Hepatocyte (in vitro differentiated cells): ENCODE data around the gene SPDYE6. TPM values are rescaled to one million over a fixed set of nuclear protein-coding genes. Genes with fewer than 3 reads are reported as not detected.

Experiments
- DNase-seq: peaks from one replicate; pipeline ENCODE4 v3.0.0-alpha.2; 2016; ENCODE audit warnings: low spot score
- H2AFZ ChIP-seq: fragments of 200-600 bp; sonication (generic); 2 replicates; pipeline ENCODE4 v1.6.0; 2016; ENCODE audit warnings: antibody characterized with exemption, mild to moderate bottlenecking
- H3K27ac ChIP-seq: fragments of 200-600 bp; sonication (generic); 2 replicates; pipeline ENCODE4 v1.5.1; 2016; ENCODE audit warnings: mild to moderate bottlenecking
- H3K27me3 ChIP-seq: fragments of 200-600 bp; sonication (generic); 2 replicates; pipeline ENCODE4 v1.6.1; 2016
- H3K36me3 ChIP-seq: fragments of 200-600 bp; sonication (generic); replicated peaks from 2 replicates; pipeline ENCODE4 v1.5.1; 2016; ENCODE audit warnings: low read depth; ENCODE audit not compliant: insufficient read depth
- H3K4me1 ChIP-seq: fragments of 200-600 bp; sonication (generic); 2 replicates; pipeline ENCODE4 v1.5.1; 2016; ENCODE audit warnings: mild to moderate bottlenecking, moderate library complexity; ENCODE audit not compliant: insufficient read depth
- H3K4me2 ChIP-seq: fragments of 200-600 bp; sonication (generic); 2 replicates; pipeline ENCODE4 v1.6.0; 2016
- H3K4me3 ChIP-seq: fragments of 200-600 bp; sonication (generic); 2 replicates; pipeline ENCODE4 v1.5.1; 2016; ENCODE audit warnings: mild to moderate bottlenecking
- H3K79me2 ChIP-seq: fragments of 200-600 bp; sonication (generic); 2 replicates; pipeline ENCODE4 v1.6.0; 2017; ENCODE audit warnings: mild to moderate bottlenecking
- H3K9me2 ChIP-seq: fragments of 200-600 bp; sonication (generic); replicated peaks from 2 replicates; pipeline ENCODE4 v1.6.0; 2017; ENCODE audit warnings: mild to moderate bottlenecking; ENCODE audit not compliant: insufficient read depth
- H3K9me3 ChIP-seq: fragments of 200-600 bp; sonication (generic); 2 replicates; pipeline ENCODE4 v1.5.1; 2016; ENCODE audit warnings: low read depth, mild to moderate bottlenecking
- H4K20me1 ChIP-seq: fragments of 200-600 bp; sonication (generic); 2 replicates; pipeline ENCODE4 v1.6.0; 2016; ENCODE audit warnings: mild to moderate bottlenecking; ENCODE audit not compliant: insufficient read depth, poor library complexity, severe bottlenecking
- EZH2 ChIP-seq: fragments of 200-600 bp; sonication (generic); IDR thresholded peaks from 2 replicates; pipeline ENCODE4 v1.6.1; 2016; ENCODE audit warnings: antibody characterized with exemption, mild to moderate bottlenecking, borderline replicate concordance
- EZH2phosphoT487 ChIP-seq: fragments of 200-600 bp; sonication (generic); IDR thresholded peaks from one replicate; pipeline ENCODE4 v1.6.1; 2018; ENCODE audit warnings: antibody characterized with exemption, mild to moderate bottlenecking, low read depth, moderate library complexity; ENCODE audit not compliant: unreplicated experiment, severe bottlenecking
- WGBS: methylation state at CpG from one replicate; pipeline ENCODE4 v1.1.6; 2016; ENCODE audit warnings: low lambda C conversion rate; ENCODE audit errors: missing lambda C conversion rate; 5-methylcytosine and 5-hydroxymethylcytosine counted together
- microRNA-seq: library from miRNA; unstranded; fragments of <30 nt; microRNA quantifications from one replicate; pipeline ENCODE4, GENCODE V29; 2017
- polyA plus RNA-seq: library from polyadenylated mRNA; unstranded; fragments of >200 nt; fragmentation: Nextera tagmentation; extraction: Ambion mirVana; gene quantifications from 2 replicates; pipeline ENCODE4 v1.2.1, GENCODE V29; 2016
- small RNA-seq: library from RNA; depleted of rRNA; stranded (forward); fragments of <200 nt; gene quantifications from one replicate; pipeline ENCODE3, GENCODE V24; 2014
- total RNA-seq: library from RNA; depleted of rRNA; stranded (reverse); fragments of >200 nt; gene quantifications from 2 replicates; pipeline ENCODE4 v1.2.3, GENCODE V29; 2014
- TF ChIP-seq, protein P1 (sequence below): fragments of 200-600 bp; sonication (generic); IDR thresholded peaks from 2 replicates; pipeline ENCODE4 v1.5.1; 2016; ENCODE audit warnings: antibody characterized with exemption, mild to moderate bottlenecking; ENCODE audit not compliant: poor library complexity

SPDYE6 gene
- total and polyA plus RNA-seq, 2 experiments from 2014 or later: 0.68 TPM; not detected in 1

DNA sequence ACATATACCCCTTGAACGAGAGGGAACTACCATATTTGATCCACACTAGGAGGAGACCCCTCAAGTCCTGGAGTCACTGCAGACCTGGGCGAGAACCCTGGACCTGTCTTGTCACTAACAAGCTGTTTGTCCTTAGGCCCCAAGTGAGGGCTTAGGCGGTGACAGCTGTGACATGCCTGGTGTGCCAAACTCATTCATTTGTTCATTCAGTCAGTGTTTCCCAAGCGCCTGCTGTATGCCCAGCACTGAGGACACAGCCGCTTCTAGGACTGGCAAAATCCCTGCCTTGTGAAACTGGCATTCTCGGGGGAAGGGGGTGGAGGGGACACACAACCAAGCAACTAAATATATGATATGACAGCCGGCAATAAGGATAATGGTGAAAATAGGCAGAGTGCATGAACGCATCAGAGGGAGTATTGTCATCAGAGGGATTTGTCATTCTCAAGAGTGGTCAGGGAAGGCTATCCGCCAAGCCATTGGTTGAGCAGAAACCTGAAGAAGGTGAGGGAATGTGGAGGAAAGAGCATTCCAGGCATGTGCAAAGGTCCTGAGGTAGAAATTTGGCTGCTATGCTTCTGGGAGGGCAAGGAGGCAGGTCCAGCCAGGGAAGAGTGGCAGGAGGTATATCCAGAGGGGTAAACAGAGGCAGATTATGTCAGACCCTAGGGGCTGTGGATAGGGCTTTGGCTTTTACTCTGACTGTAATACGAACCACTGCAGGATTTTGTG lies 58.6 kb downstream of the SPDYE6 start:
- no peak overlapping the region for H2AFZ ChIP-seq
- DNase-seq: no peak
- TF ChIP-seq, protein P1, sequence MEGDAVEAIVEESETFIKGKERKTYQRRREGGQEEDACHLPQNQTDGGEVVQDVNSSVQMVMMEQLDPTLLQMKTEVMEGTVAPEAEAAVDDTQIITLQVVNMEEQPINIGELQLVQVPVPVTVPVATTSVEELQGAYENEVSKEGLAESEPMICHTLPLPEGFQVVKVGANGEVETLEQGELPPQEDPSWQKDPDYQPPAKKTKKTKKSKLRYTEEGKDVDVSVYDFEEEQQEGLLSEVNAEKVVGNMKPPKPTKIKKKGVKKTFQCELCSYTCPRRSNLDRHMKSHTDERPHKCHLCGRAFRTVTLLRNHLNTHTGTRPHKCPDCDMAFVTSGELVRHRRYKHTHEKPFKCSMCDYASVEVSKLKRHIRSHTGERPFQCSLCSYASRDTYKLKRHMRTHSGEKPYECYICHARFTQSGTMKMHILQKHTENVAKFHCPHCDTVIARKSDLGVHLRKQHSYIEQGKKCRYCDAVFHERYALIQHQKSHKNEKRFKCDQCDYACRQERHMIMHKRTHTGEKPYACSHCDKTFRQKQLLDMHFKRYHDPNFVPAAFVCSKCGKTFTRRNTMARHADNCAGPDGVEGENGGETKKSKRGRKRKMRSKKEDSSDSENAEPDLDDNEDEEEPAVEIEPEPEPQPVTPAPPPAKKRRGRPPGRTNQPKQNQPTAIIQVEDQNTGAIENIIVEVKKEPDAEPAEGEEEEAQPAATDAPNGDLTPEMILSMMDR: no peak
- TF ChIP-seq EZH2phosphoT487 (no peak), EZH2 (no peak)
- no peaks in the 10 kb centered on the region for H4K20me1 ChIP-seq
- 96% methylated on average over 10 of the region's 10 CpGs for WGBS
- H3K36me3 ChIP-seq: no peaks in the 10 kb centered on the region
- no peak overlapping the region for H3K27ac ChIP-seq
- H3K4me3 ChIP-seq: no peak overlapping the region
- H3K79me2 ChIP-seq: no peaks in the 10 kb centered on the region
- H3K9me2 ChIP-seq: no peaks in the 10 kb centered on the region
- H3K9me3 ChIP-seq: no peaks in the 10 kb centered on the region
- no peaks in the 10 kb centered on the region for H3K4me1 ChIP-seq
- no peaks in the 10 kb centered on the region for H3K27me3 ChIP-seq
- no peak overlapping the region for H3K4me2 ChIP-seq

DNA sequence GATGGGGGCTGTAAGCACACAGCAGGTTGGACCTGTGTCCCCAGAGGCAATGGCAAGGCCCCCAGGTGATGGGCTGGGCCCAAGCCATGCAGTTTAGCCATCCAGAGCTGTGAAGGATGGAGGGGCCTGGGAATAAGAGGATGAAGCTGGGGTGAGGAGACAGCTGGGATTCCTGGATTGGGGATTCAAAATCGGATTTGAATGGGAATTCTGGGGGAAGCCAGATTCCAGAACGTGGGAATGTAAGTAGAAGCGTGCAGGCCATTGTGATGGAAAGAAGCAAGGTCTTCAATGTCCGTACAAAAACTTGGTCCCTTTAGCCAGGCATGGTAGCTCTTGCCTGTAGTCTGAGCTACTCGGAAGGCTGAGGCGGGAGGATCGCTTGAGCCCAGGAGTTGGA lies 59.7 kb downstream of the SPDYE6 start:
- Histone ChIP-seq H3K27me3 (no peaks in the 10 kb centered on the region), H4K20me1 (no peaks in the 10 kb centered on the region)

DNA sequence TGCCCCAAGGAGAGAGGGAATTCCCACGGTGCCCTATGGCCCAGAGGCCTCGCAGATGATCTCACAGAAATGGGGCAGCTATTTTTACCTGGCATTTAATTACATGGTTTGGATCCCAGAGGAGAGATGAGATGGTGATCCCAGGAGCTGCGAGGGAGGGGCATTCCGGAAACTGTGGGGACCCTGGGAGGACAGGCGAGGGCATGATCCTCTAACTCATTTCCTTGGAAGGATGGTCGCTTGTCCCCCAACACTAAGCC lies 60.1 kb downstream of the SPDYE6 start:
- H3K27me3 ChIP-seq: no peaks in the 10 kb centered on the region
- no peaks in the 10 kb centered on the region for H3K9me2 ChIP-seq
- no peaks in the 10 kb centered on the region for H3K79me2 ChIP-seq
- H3K9me3 ChIP-seq: no peaks in the 10 kb centered on the region
- TF ChIP-seq EZH2phosphoT487 (no peak), EZH2 (no peak)
- TF ChIP-seq, protein P1: no peak
- no peaks in the 10 kb centered on the region for H3K4me1 ChIP-seq
- H3K36me3 ChIP-seq: no peaks in the 10 kb centered on the region
- no peak for DNase-seq
- H3K4me3 ChIP-seq: no peak overlapping the region
- WGBS: 78% methylated on average over 6 of the region's 6 CpGs
- no peak overlapping the region for H3K4me2 ChIP-seq
- no peak overlapping the region for H2AFZ ChIP-seq
- no peaks in the 10 kb centered on the region for H4K20me1 ChIP-seq
- no peak overlapping the region for H3K27ac ChIP-seq

More for the DNA sequence above, 59.7 kb downstream of the SPDYE6 start:
- Histone ChIP-seq H3K27ac (no peak overlapping the region), H3K79me2 (no peaks in the 10 kb centered on the region), H3K9me3 (no peaks in the 10 kb centered on the region), H3K4me1 (no peaks in the 10 kb centered on the region), H3K9me2 (no peaks in the 10 kb centered on the region), H3K4me3 (no peak overlapping the region), H3K36me3 (no peaks in the 10 kb centered on the region), H3K4me2 (no peak overlapping the region), H2AFZ (no peak overlapping the region)
- 91% methylated on average over 7 of the region's 7 CpGs for WGBS
- DNase-seq: no peak
- TF ChIP-seq EZH2phosphoT487 (no peak), EZH2 (no peak)
- TF ChIP-seq, protein P1: no peak

Small RNAs within 50 kb of the gene (microRNA-seq; reads per million reads assigned to microRNA genes)
- gene MIR548O: not detected

Small RNAs within 50 kb of the gene (small RNA-seq; reads per million reads assigned to genes)
- gene AC091390.4 (not detected), gene MIR548O (not detected), gene RF00019 (not detected)

Other genes starting within 250 kb of the SPDYE6 start
- gene SH2B2, start 69.6 kb downstream of the SPDYE6 start, total RNA-seq: 3.2 and 3.8 TPM in 2 replicates
- gene SH2B2, start 69.6 kb downstream of the SPDYE6 start, polyA plus RNA-seq: 6.7 and 7.1 TPM in 2 replicates
- 32.0 and 33.8 TPM in 2 replicates for gene PRKRIP1, start 39.9 kb upstream of the SPDYE6 start, total RNA-seq
- gene PRKRIP1, start 39.9 kb upstream of the SPDYE6 start, polyA plus RNA-seq: 44.6 and 61.6 TPM in 2 replicates
- gene ORAI2, start 77.1 kb upstream of the SPDYE6 start, total RNA-seq: 25.9 and 33.6 TPM in 2 replicates
- gene ORAI2, start 77.1 kb upstream of the SPDYE6 start, polyA plus RNA-seq: 32.3 and 41.9 TPM in 2 replicates
- gene ALKBH4, start 108.4 kb upstream of the SPDYE6 start, total RNA-seq: 10.1 and 13.3 TPM in 2 replicates
- gene ALKBH4, start 108.4 kb upstream of the SPDYE6 start, polyA plus RNA-seq: 15.8 TPM in 2 replicates
- gene LRWD1, start 108.5 kb upstream of the SPDYE6 start, total RNA-seq: 16.0 and 19.0 TPM in 2 replicates
- 17.8 and 18.3 TPM in 2 replicates for gene LRWD1, start 108.5 kb upstream of the SPDYE6 start, polyA plus RNA-seq
- 16.3 and 22.4 TPM in 2 replicates for gene POLR2J, start 122.5 kb upstream of the SPDYE6 start, total RNA-seq
- gene POLR2J, start 122.5 kb upstream of the SPDYE6 start, polyA plus RNA-seq: 77.4 and 83.2 TPM in 2 replicates
- 0.52 and 3.2 TPM in 2 replicates for gene RASA4B, start 161.3 kb upstream of the SPDYE6 start, total RNA-seq
- gene RASA4B, start 161.3 kb upstream of the SPDYE6 start, polyA plus RNA-seq: 7.3 and 9.3 TPM in 2 replicates
- 0.48 and 1.8 TPM in 2 replicates for gene UPK3BL2, start 187.3 kb upstream of the SPDYE6 start, total RNA-seq
- 9.6 and 13.6 TPM in 2 replicates for gene UPK3BL2, start 187.3 kb upstream of the SPDYE6 start, polyA plus RNA-seq
- not detected in 2 replicates for gene SPDYE2, start 194.8 kb upstream of the SPDYE6 start, total RNA-seq
- 2.4 and 3.7 TPM in 2 replicates for gene SPDYE2, start 194.8 kb upstream of the SPDYE6 start, polyA plus RNA-seq
- gene POLR2J3, start 216.1 kb upstream of the SPDYE6 start, total RNA-seq: 4.7 and 6.4 TPM in 2 replicates
- 53.8 and 70.3 TPM in 2 replicates for gene POLR2J3, start 216.1 kb upstream of the SPDYE6 start, polyA plus RNA-seq